Activated CD8-positive, alpha-beta memory T cell treated with anti-CD3 and anti-CD28 coated beads, Interleukin-2, amount 50 U/mL, for 48 hours (primary cell): ENCODE data around the gene NKX6-2.
"Not testable (repeated sequence)": the region's sequence is repeated elsewhere in the genome, so short reads cannot be mapped to it uniquely, and the experiment has no call there.

ENCODE experiments used
- DNase-seq: peaks from one replicate; pipeline ENCODE4 v3.0.0-alpha.2; 2020

Gene NKX6-2

DNA sequence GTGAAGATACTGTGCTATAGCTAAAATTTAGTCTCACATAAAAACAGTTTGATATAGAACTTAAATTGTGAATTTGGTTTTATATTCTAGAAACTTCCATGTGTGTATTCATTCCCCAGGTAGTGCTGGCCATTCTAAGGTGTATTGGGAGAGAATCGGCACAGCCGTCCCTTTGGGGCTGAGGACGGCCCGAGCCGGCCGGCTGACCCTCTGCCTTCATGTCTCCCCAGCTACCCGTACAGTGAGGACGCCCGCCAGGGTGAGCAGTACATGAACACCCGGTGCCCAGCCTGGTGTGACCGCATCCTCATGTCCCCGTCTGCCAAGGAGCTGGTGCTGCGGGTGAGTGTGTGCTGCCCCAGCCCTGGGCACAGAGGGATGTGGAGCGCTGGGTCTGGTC lies 8.5 kb downstream of the NKX6-2 start:
- DNase-seq, result no peak

DNA sequence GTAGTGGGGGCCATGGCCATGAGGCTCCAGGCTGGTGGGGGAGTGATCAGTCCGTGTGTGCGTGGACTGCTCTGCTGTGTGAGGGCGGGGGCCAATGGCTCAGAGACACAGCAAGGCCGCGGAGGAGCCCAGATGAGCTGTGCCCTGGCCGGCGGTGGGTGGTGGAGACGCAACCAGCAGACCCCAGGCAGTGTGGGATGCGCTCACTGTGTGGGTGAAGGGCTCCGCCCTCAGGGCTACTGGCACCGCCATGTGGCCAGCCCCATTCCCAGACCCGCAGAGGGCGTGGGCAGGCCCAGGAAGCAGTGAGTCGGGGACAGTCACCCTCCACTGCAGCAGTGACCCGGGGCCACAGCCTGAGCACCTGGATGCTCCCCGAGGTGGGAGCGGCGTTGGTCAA lies 9.1 kb downstream of the NKX6-2 start:
- DNase-seq, result no peak

DNA sequence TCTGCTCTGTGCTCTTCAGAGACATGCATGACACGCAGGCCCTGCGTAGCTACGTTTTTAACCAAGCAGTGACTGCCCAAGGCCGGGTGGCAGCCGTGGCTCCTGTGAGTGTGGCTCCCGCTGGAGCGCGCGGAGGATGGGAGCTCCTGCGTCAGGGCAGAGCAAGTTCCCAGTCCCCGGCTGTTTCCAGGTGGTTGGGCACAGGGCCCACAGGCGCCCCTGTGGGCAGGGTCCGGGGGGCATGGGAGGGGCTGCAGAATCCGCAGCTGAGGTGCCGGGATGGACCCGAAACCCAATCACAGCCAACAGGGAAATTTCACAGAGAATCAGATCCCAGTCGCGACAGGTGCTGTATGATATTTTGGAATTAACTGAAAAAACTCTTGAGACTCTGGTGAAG lies 9.8 kb downstream of the NKX6-2 start:
- DNase-seq, result no peak

DNA sequence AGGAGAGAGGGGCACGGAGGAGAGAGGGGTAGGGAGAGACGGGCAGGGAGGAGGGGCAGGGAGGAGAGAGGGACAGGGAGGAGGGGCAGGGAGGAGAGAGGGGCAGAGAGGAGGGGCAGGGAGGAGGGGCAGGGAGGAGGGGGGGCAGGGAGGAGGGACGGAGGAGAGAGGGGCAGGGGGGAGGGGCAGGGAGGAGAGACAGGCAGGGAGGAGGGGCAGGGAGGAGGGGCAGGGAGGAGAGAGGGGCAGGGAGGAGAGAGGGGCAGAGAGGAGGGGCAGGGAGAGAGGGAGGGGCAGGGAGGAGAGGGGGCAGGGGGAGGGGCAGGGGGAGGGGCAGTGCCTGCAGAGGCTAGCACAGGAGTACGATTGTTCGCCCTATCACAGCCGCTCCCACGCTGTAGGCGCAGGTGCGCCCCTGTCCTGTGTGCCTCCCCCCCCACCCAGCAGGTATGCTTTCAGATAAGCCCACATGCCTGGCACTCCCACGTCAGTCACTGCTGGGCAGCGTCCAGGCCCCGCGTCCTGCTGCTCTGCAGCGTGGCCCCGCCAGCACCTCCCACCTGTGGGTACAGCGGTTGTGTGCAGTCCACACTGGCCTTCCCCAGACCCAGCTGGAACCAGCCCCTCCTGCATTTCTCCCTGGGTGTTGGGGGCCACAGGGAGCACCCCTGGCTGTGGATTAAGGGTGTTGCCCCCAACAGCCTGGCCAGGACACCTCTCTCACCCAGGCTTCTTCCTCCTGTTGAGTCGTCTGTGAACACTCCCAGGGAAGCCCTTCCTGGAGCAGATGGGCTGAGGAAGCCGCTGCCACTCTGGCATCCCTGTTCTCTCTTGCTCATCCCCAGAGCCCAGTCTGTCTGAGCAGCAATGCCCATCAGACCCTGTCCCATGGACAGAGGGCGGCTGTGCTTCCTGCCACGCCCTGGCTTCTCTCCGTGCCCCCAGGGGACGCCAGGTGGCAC lies 10.8 kb downstream of the NKX6-2 start:
- DNase-seq, result no peak

DNA sequence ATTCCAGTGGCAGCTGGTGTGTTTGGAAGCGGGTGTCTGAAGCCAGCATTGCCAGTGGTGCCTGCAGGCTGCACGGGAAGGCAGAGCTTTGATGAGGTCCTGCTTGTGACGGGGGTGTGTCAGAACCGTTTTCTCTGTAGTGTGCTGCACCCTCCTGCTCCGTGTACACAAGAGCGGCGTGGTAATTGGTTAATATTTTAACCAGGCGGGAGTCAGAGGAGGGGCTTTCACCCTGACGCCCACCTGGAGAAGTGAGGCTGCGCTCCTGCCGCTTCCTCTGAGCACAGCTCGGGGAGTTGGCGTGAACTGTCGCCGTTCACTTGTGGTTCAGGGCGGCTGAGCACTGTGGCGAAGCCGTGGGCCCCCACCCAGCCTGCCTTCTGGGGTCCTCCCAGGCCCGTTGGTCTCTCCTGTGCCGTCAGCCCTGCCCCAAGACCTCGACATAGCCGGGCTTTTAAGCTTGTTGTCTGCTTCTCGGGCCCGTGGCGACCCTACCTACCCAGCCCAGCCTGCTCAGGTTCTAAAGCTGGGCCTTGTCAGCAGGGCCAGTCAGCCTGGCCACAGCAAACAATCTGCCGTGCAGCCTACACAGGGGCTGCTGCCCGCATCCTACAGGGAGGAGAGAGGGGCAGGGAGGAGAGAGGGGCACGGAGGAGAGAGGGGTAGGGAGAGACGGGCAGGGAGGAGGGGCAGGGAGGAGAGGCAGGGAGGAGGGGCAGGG lies 11.6 kb downstream of the NKX6-2 start:
- DNase-seq, result no peak

DNA sequence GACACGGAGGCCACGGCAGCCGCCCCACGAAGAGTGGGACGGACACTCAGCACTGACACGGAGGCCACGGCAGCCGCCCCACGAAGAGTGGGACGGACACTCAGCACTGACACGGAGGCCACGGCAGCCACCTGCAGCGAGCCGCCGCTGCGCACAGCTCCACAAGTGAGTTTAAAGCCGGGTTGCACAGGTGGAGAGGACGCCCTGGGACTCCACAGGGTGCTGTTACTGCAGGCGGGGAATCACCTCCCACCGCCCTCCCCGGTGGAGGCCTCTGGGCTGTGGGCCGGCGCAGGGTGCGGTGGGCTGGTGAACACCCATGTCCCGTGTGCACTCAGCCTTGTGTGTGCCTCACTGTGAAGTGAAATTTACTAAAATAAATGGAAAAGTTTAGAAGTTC lies 13.1 kb downstream of the NKX6-2 start:
- DNase-seq, result not testable (repeated sequence)

DNA sequence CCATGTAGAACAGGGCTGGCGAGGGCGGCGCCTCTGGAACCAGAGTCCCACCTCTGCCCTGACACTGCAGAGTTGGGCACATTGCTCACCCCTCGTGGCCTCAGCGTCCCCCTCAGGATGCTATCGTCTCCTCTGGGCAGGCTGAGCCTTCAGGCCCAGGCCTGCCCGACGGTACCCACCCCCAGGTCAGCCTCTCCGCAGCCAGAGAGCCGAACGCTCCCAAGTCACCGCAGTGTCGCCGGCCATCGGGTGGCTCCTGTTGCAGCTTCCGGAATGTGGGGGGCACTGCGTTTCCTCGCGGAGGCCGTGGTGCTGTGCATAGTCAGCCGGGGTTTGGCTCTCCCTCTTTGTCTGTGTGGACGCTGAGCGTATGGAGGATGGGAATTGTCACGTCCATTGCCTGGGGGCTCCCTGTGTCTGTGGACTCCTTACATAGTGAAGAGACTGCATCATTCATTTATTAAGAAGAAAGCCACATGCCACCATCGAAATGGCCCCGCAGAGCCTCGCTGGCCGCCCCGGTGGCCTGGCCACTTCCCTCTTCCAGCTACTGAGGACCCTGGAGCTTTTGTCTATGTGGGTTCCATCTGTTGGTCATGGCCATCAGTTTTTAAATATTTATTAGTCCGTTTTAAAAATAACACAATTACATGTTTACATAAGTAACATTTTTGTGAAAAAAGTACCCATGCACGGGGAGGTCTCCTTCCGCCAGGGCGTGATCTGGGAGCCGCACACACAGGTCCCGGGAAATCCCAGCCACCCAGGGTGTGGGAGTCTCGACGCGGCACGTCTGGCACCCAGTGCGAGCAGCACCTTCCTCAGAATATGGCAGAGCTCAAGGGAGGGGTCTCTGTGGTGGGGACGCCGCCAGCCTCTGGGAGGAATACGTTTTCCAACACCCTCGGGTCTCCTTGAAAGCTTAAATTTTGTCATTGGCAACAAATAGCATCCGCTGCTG lies 15.6 kb downstream of the NKX6-2 start:
- DNase-seq, result no peak

DNA sequence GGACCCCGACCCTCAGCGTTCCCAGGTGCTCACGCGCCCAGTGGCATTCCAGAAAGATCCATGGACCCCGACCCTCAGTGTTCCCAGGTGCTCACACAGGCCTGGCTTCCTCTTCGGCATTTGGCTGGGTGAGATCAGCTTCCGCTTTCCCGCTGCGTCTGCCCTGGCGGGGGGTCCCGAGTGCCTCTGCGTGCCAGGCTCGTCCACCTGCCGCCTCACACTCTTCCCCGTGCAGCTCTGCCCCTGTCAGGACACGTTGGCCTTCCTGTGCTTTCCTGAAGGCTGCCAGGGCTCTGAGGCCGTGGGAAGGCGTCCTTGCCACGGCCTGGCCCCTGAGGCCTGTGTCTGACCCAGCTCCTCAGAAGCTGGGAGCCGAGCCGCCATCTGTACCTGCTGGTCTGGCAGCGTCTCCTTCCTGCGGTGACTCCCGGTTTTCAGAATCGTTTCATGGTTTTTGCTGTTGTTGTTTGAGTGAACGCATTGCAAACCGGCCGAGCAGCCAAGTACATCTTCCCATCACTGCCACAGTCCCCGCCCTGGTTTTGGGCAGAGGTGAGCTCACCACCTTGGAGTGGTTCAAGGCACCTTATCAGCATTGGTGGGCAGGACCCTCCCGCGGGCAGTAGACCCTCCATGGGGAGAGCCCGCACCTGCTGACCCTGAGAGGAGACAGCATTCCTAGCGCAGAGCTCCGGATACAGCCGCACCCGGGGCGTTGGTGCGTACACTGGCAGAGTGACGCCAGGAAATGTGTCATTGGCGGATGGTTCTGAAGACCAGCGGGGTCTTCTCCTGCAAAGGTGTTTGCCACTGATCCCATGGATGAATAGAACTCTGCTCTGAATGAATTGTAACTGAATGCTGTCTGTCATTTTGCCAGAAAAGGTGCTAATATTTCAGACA lies 17.4 kb downstream of the NKX6-2 start:
- no peak for DNase-seq

DNA sequence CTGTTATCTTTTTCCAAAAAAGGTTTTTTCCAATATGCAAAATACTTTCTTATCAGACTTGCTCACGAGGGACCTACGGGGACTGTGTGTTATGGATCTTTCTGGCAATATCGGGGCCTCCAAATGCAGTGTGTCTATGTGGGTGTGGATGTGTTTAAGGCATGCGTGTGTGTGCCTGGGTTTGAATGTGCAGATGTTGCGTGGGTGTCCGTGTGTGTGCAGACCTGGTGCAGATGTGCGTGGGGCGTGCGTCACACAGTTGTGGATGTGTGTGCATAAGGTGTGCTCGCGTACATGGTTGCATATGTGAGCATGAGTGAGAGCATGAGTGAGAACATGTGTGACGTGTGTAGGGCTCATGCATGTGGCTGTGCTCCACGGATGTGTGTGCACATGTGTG lies 19.7 kb downstream of the NKX6-2 start:
- no peak for DNase-seq

DNA sequence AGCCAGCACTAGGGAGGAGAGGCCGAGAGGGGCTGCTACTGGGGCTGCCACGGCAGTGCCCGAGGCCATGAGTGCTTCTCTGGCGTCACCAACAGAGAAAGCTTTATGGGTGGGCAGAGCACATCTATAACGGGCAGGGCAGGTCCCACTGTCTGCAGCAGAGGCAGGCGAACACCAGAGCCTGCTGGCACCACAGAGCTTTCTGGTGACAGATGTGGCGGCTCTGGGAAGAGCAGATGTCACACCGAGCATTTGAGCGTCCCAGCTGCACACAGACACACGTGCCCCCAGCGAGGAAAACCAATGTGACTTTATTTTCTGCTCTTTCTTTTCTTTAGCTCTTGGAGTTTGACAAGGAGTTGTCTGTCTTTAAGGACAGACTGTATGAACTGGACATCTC lies 20.5 kb downstream of the NKX6-2 start:
- no peak for DNase-seq

DNA sequence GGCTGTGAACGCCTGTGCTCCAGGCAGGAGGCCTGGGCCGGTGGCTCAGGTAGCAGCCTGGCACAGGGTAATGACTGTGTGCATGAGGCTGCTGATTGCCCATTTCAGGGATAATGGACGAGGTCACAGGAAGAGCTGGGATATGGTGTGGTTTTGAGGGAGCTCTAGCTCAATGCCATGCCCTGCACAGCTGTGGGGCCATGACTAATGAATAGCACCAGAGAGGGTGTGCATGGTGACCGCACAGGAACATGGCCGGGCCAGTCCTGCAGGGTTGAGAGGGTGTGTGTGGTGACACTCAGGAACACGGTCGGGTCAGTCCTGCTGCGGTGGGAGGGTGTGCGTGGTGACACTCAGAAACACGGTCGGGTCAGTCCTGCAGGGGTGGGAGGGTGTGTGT lies 21.8 kb downstream of the NKX6-2 start:
- no peak for DNase-seq

DNA sequence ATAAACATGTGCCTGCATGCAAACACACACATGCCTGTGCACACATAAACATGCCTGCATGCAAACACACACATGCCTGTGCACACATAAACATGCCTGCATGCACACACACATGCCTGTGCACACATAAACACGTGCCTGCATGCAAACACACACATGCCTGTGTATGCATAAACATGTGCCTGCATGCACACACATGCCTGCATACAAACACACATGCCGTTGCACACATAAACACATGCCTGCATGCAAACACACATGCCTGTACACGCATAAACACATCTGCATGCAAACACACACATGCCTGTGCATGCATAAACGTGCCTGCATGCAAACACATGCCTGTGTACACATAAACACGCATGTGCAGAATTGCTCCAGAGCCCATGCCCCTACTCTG lies 22.4 kb downstream of the NKX6-2 start:
- no peak for DNase-seq

DNA sequence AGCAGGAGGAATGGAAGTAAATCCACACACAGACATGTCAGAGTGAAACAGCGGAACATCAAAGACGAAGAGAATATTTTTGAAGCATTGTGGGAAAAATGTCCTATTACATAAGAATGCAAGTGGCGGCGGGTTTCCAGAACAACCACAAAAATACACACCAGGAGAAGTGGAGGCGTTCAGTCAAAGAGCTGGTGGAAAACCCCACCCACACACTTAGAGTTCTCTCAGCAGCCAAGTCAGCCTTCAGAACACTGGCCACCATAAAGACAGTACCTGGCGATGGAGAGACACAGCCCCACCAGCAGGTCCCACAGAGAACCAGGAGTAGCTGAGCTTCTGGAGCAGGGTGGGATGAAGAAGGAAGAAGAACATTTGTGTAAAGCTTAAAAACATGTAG lies 23.7 kb downstream of the NKX6-2 start:
- no peak for DNase-seq

DNA sequence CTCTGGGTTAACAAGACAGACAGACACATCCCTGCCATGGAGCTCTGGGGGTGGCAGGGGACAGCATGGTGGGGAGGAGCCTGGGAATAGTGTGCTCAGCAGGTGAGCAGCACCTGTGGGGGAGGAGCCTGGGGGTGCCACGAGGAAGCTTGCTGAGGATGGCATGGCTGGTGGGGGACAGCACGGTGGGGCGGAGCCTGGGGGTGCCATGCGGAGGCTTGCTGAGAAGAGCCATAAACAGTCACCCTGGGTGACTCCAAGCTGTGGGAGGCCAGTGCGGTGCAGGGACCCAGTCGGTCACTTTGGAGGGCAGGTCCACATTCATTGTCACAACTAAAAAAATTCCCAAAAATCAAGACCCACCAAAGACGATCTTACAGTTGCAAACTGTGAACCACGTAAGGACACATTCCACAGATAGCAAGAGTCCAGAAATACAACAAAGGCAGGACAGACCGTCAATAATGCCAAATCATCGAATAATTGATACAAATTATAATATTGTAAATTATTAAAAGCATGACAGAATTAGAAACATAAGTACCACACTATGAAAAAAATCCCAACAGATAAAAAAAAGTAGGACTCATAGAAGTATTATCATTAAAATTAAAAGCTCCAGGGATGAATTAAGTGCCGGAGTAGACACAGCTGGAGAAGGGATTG lies 24.4 kb downstream of the NKX6-2 start:
- no peak for DNase-seq

DNA sequence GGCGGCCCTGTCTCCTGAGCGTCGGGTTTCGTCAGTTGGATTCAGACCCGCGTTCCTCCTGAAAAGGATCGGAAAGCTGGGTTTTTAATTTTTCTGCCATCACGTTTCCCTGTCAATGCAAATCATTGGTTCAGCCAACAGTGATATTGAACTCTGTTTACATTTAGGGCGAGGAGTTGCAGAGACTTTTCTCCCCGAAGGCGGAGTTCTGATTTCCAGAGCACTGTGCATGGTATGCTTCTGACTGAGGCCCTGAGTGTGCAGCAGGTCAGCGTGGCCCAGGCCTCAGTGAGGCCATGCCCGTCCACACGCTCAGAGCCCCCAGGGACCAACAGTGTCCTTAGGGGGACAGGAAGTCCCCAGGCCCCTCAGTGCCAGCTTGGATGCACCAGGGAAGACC lies 27.1 kb downstream of the NKX6-2 start:
- DNase-seq, result no peak

DNA sequence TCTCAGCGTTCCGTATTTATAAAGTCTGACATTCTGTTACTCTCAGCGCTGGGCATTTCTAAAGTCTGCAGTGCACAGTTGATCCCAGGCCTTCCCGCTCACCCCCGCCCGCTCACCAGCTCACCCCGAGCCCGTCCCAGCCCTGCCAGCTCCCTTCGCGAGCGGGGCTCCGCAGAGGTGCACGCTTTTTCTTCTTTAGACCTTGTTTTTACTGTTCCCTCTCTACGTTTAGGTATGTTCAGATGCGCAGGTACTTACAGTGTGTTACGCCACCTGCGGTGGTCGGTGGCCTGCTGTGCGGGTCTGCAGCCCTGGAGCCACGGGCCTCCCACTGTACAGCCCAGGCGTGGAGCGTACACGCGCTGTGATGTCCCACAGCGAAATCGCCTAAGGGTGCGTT lies 28.8 kb downstream of the NKX6-2 start:
- no peak for DNase-seq

DNA sequence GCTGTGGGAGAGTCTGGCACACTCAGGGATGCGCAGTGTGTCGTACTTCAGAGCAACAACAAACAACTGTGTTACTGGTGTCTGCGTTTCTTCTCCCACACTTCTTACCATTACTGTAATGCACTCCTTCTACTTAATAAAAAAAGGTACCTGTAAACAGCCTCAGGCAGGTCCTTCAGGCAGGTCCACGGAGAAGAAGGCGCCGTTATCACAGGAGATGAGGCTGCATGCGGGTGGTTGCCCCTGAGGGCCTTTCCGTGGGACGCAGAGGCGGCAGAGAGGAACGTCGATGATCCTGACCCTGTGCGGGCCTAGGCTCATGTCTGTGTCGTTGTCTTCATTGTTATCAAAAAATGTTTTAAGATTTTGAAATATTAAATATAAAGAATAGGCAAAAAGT lies 29.4 kb downstream of the NKX6-2 start:
- no peak for DNase-seq

DNA sequence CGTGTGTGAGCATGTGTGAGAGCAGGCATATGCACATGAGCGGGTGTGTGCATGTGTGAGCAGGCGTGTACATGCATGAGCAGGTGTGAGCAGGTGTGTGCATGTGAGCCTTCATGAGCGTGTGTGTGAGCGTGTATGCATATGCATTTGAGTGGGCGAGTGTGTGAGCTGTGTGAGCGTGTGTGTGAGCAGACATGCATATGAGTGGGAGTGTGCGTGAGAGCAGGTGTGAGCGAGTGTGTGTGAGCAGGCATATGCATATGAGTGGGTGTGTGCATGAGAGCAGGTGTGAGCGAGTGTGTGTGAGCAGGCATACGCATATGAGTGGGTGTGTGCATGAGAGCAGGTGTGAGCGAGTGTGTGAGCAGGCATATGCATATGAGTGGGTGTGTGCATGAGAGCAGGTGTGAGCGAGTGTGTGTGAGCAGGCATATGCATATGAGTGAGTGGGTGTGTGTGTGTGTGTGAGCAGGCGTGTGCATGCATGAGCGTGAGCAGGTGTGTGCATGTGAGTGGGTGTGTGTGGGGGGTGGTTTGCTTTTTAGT lies 30.7 kb downstream of the NKX6-2 start:
- no peak for DNase-seq

DNA sequence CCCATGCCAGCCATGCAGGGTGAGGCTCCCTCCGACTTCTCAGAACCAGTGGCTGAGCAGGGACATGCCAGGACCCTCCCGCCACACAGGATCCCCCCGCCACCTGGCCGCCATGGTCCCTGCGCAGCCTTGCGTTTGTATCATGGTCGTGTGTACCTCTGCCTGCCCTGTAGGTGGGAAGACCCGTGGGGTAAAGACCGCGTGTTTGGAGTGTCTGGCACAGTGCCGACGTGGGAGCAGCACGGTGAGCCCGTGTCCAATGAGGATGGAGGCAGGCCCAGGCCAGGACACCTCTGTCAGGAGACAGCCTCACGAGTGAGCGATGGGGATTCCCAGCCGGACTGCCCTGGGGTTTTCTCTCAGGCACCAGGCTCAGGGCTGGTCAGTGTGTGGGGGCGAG lies 31.9 kb downstream of the NKX6-2 start:
- no peak for DNase-seq

DNA sequence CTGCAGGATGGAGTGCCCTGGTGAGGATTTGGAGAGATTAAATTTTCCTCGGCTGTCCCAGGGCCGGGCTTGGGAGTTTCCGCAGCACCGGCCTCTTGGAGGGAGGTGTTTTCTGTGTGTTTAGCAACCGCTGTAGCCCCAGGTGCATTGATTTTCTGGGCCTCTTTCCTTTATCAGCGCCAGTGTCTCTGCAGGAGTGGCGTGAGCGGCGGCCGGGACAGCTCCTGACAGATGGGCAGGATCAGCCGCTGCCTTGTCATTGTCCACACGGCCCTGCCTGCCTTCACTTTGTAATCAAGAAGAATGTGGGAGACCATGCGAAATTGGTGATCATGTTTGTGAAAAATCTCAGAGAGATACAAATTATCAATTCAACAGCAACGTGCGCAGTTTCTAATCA lies 32.4 kb downstream of the NKX6-2 start:
- DNase-seq, result no peak

DNA sequence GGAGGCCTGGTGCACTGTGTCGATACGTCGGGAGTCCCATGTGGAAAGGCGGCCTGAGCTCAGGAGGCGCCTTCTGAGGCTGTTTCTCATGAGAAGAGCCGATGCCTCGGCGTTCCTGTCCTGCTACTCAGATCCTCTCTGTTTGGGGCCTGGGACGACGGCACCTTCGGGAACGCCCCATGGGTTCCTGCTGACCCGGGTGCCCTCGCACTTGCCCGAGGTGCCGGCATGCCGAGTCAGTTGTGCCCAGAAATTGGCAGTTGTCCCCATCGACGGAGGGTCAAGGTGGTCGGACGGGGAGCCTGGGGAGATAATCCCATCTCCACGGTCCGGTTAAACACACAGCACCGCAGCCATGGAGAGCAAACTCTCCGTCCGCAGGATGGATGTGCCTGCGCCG lies 33.0 kb downstream of the NKX6-2 start:
- DNase-seq, result no peak
